ENCODE results near the gene CKM.
A peak's percentile ranks its signal among the peaks of the same experiment; 100 is the strongest.

CKM gene

GRCh38 chr19:45323671-45324081 is 1.0 kb upstream of the CKM start:
- H3K9ac ChIP-seq (ENCODE audit: low read length): no peak overlapping the region
- no peak overlapping the region for H3K4me3 ChIP-seq (ENCODE audit: low read depth, low read length, poor library complexity, severe bottlenecking)

DNA sequence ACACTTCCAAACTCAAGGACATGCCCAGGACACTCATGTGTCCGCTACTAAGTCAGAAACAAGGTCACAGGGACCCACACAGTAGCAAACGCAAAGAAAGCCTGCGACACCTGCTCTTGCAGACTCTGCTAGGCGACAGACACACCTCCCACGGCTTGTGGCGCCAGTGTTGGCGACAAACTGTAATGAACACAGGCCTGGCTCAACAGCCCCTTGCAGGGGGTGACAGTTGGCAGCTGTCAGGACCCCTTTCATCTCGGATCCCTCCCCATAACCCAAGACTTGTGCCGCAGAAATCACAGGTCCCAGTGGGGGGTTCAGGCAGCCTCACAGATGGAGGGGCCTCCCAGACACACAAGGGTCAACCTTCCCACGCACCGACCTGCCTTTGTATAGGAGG is 364 bp downstream of the CKM start:
- Histone ChIP-seq H4K20me1 (ENCODE audit: insufficient read depth, low read length) (no peaks in the 10 kb centered on the region), H3K9ac (ENCODE audit: low read length) (no peak overlapping the region), H3K27ac (ENCODE audit: low read depth, low read length, poor library complexity, severe bottlenecking) (no peak overlapping the region), H3K36me3 (ENCODE audit: insufficient read depth, low read length) (no peaks in the 10 kb centered on the region), H3F3A (ENCODE audit: insufficient read depth, low read length) (no peaks in the 10 kb centered on the region), H3K4me2 (ENCODE audit: low read length) (no peak overlapping the region), H3K9me3 (ENCODE audit: low read length) (no peaks in the 10 kb centered on the region), H2AFZ (ENCODE audit: low read length) (no peak overlapping the region), H3K9me2 (ENCODE audit: low read depth, low read length) (no peaks in the 10 kb centered on the region), H3K27me3 (ENCODE audit: insufficient read depth, low read length) (peaks cover 10% of the 10 kb centered on the region; the same call in 1 of the 2 replicates), H3K4me1 (ENCODE audit: insufficient read depth, low read length, severe bottlenecking) (peaks cover 14% of the 10 kb centered on the region), H3K4me3 (ENCODE audit: low read depth, low read length, poor library complexity, severe bottlenecking) (no peak overlapping the region), H3K79me2 (ENCODE audit: insufficient read depth, low read length) (no peaks in the 10 kb centered on the region)
- TF ChIP-seq EZH2 (IDR thresholded peaks at IDR 0.05; ENCODE audit: borderline replicate concordance, low read length): no peak
- TF ChIP-seq, protein P1, sequence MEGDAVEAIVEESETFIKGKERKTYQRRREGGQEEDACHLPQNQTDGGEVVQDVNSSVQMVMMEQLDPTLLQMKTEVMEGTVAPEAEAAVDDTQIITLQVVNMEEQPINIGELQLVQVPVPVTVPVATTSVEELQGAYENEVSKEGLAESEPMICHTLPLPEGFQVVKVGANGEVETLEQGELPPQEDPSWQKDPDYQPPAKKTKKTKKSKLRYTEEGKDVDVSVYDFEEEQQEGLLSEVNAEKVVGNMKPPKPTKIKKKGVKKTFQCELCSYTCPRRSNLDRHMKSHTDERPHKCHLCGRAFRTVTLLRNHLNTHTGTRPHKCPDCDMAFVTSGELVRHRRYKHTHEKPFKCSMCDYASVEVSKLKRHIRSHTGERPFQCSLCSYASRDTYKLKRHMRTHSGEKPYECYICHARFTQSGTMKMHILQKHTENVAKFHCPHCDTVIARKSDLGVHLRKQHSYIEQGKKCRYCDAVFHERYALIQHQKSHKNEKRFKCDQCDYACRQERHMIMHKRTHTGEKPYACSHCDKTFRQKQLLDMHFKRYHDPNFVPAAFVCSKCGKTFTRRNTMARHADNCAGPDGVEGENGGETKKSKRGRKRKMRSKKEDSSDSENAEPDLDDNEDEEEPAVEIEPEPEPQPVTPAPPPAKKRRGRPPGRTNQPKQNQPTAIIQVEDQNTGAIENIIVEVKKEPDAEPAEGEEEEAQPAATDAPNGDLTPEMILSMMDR (IDR thresholded peaks at IDR 0.05; ENCODE audit: low read length): no peak

More at GRCh38 chr19:45323671-45324081, 1.0 kb upstream of the CKM start:
- H3K4me1 ChIP-seq (ENCODE audit: insufficient read depth, low read length, severe bottlenecking): peaks cover 14% of the 10 kb centered on the region
- H3K9me3 ChIP-seq (ENCODE audit: low read length): no peaks in the 10 kb centered on the region
- H3F3A ChIP-seq (ENCODE audit: insufficient read depth, low read length): no peaks in the 10 kb centered on the region
- H2AFZ ChIP-seq (ENCODE audit: low read length): no peak overlapping the region
- no peaks in the 10 kb centered on the region for H3K9me2 ChIP-seq (ENCODE audit: low read depth, low read length)
- H3K27me3 ChIP-seq (ENCODE audit: insufficient read depth, low read length): peaks cover 15% of the 10 kb centered on the region; the same call in 1 of the 2 replicates
- no peaks in the 10 kb centered on the region for H4K20me1 ChIP-seq (ENCODE audit: insufficient read depth, low read length)
- H3K27ac ChIP-seq (ENCODE audit: low read depth, low read length, poor library complexity, severe bottlenecking): no peak overlapping the region
- H3K79me2 ChIP-seq (ENCODE audit: insufficient read depth, low read length): no peaks in the 10 kb centered on the region
- peak overlapping the region; percentile 26; the same call in 1 of the 2 replicates for H3K4me2 ChIP-seq (ENCODE audit: low read length)
- TF ChIP-seq, protein P1 (IDR thresholded peaks at IDR 0.05; ENCODE audit: low read length): no peak
- TF ChIP-seq EZH2 (IDR thresholded peaks at IDR 0.05; ENCODE audit: borderline replicate concordance, low read length): no peak
- H3K36me3 ChIP-seq (ENCODE audit: insufficient read depth, low read length): no peaks in the 10 kb centered on the region

DNA sequence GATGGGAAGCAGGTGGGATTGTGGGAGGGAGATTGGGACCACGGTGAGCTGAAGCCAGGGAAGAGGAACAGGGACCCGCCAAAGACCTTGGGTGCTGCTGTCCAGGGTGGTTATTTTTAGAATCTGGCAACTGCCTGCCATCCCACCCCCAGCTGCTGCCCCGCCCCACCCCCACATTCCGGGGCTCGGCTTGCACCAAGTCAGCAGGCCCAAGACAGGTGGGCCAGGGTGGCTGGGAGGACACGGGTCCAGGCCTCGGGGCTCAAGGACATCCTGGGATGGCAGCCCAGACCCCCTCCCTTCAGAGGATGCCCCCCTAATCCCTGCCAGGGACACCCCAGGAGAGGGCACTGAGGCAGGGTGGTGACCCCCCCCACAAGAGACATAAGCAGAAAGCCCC is 827 bp downstream of the CKM start:
- TF ChIP-seq, protein P1 (IDR thresholded peaks at IDR 0.05; ENCODE audit: low read length): no peak
- TF ChIP-seq EZH2 (IDR thresholded peaks at IDR 0.05; ENCODE audit: borderline replicate concordance, low read length): no peak
- H3K27ac ChIP-seq (ENCODE audit: low read depth, low read length, poor library complexity, severe bottlenecking): no peak overlapping the region
- no peaks in the 10 kb centered on the region for H3F3A ChIP-seq (ENCODE audit: insufficient read depth, low read length)
- H2AFZ ChIP-seq (ENCODE audit: low read length): no peak overlapping the region
- H3K27me3 ChIP-seq (ENCODE audit: insufficient read depth, low read length): peaks cover 9% of the 10 kb centered on the region; the same call in 1 of the 2 replicates
- H3K36me3 ChIP-seq (ENCODE audit: insufficient read depth, low read length): no peaks in the 10 kb centered on the region
- no peaks in the 10 kb centered on the region for H3K9me3 ChIP-seq (ENCODE audit: low read length)
- H3K79me2 ChIP-seq (ENCODE audit: insufficient read depth, low read length): no peaks in the 10 kb centered on the region
- H3K4me2 ChIP-seq (ENCODE audit: low read length): no peak overlapping the region
- H3K4me1 ChIP-seq (ENCODE audit: insufficient read depth, low read length, severe bottlenecking): peaks cover 13% of the 10 kb centered on the region
- H3K4me3 ChIP-seq (ENCODE audit: low read depth, low read length, poor library complexity, severe bottlenecking): no peak overlapping the region
- H4K20me1 ChIP-seq (ENCODE audit: insufficient read depth, low read length): no peaks in the 10 kb centered on the region
- no peak overlapping the region for H3K9ac ChIP-seq (ENCODE audit: low read length)
- H3K9me2 ChIP-seq (ENCODE audit: low read depth, low read length): no peaks in the 10 kb centered on the region
